ENCODE measurements around the gene UBE2D2. TPM values are rescaled to one million over a fixed set of nuclear protein-coding genes. Genes with fewer than 3 reads are reported as not detected.

The UBE2D2 gene
- total and polyA plus RNA-seq, 10 of the 15 experiments (the other 5 are each of a cell fraction or from before 2014, with no cell fraction given), result 58.6 to 245 (median 128) TPM

- no peak for TF ChIP-seq PBX3 (IDR thresholded peaks at IDR 0.05; ENCODE audit: insufficient replicate concordance, low read depth, low read length)
- TF ChIP-seq EZH2 (IDR thresholded peaks at IDR 0.05; ENCODE audit: borderline replicate concordance, control insufficient read depth, low read depth, low read length), result no peak
Measured at GRCh38 chr5:139664086-139664693, 103.1 kb downstream of the UBE2D2 start (continued).

DNA sequence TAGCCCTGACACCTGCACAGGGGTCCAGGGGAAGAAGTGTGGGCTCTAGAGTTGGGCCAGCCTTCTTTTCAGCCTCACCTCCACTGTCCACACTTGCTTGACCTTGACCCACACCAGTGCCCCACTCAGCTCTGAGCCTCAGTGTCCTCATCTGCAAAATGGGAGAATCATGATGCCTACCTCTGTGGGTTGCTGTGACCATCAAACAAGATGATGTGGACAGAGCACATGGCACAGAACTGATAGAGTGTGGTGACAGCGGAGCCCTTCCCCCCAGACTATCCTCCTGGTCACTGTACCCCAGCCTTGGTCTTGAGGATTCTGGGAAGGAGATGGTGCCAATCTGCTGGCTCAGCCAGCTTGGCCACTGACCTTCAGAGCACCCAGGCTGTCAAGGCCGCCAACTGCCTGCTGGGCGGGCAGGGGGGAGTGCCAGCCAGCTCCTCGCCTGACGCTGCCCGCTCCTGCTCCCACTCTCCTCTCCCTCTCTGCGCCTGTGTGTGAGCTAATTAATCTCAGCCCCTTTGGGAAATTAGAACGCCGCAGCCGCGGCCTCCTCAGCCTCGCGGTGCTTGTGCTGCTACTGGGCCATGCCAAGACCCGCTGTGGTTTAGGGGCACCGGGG is 103.7 kb downstream of the UBE2D2 start:
- 51% methylated on average over 15 of the region's 15 CpGs for WGBS (ENCODE audit: insufficient coverage, insufficient replicate concordance, low lambda C conversion rate, missing lambda C conversion rate)
- Histone ChIP-seq H3K27me3 (replicated peaks in 1 of 2; ENCODE audit: control insufficient read depth in 2 of 2, insufficient read depth in 2 of 2, low read length in 1 of 2) (no peaks in the 10 kb centered on the region), H2AFZ (ENCODE audit: control insufficient read depth, low read depth, low read length) (no peak overlapping the region), H3K9me3 (replicated peaks; ENCODE audit: control insufficient read depth, insufficient read depth, low read length) (no peaks in the 10 kb centered on the region), H4K20me1 (ENCODE audit: control insufficient read depth, insufficient read depth) (peaks cover 4% of the 10 kb centered on the region; the same call in 1 of the 2 replicates), H3K36me3 (ENCODE audit: control insufficient read depth in 2 of 2, insufficient read depth in 2 of 2, low read length in 1 of 2) (peaks cover 3 to 20% of the 10 kb centered on the region in 2 experiments; a peak in 2 of 4 replicates), H3K4me1 (ENCODE audit: control insufficient read depth, insufficient read depth, low read length) (peaks cover 79% of the 10 kb centered on the region), H3K4me2 (ENCODE audit: control insufficient read depth, insufficient read depth) (peak overlapping the region; percentile 64), H3K9ac (ENCODE audit: control insufficient read depth, insufficient read depth, low read length) (no peak overlapping the region; the same call in 1 of the 2 replicates), H3K4me3 (no peak overlapping the region), H3K27ac (ENCODE audit: control insufficient read depth, insufficient read depth) (peak overlapping the region; percentile 80), H3K79me2 (ENCODE audit: control insufficient read depth, insufficient read depth, low read length) (peaks cover 99% of the 10 kb centered on the region)
- TF ChIP-seq IKZF2 (IDR thresholded peaks at IDR 0.05), result 0 out of 4 replicates have a peak, but pooled peaks of 1 of the 2 experiments have one; percentile 2
- peak; percentile 87; the same call in 1 of the 2 replicates for TF ChIP-seq SMARCA5 (IDR thresholded peaks at IDR 0.05)
- peak; percentile 35; the same call in 1 of the 2 replicates for TF ChIP-seq HDGF (IDR thresholded peaks at IDR 0.05)
- TF ChIP-seq NR2F1 (conservative IDR thresholded peaks at IDR 0.05), result 0 out of 2 replicates have a peak, but pooled peaks have one; percentile 4
- TF ChIP-seq SP1 (IDR thresholded peaks at IDR 0.05; ENCODE audit: low read depth, low read length), result no peak
- no peak for TF ChIP-seq KLF5 (IDR thresholded peaks at IDR 0.05; ENCODE audit: partially characterized antibody)
- TF ChIP-seq IRF3 (IDR thresholded peaks at IDR 0.05), result no peak
- TF ChIP-seq CREB1 (IDR thresholded peaks at IDR 0.05; ENCODE audit: low read depth), result no peak
- no peak for TF ChIP-seq MYB (IDR thresholded peaks at IDR 0.05; ENCODE audit: borderline replicate concordance, low read depth, low read length)
- FAIRE-seq (no peak), ATAC-seq (no peak), DNase-seq (ENCODE audit: low read depth, low spot score) (no peak)
- BruUV-seq (replicated peaks), result no TSS peak
- ChIA-PET CTCF (interaction anchor here (1.2 to 13.8 kb wide), 4 partner anchors 11 to 100 kb away, joined by 4 to 186 read pairs (median 14); no protein-coding TSS in a partner anchor), SMC1A (ENCODE audit: uncharacterized antibody, unreplicated experiment) (interaction anchor here (1.0 to 13.6 kb wide), 5 partner anchors 13 to 99 kb away, joined by 3 to 151 read pairs (median 4); partner anchors contain the start of gene CXXC5), RAD21 (ENCODE audit: unreplicated experiment) (interaction anchor here (0.7 to 14.6 kb wide), 5 partner anchors 12 to 83 kb away, joined by 3 to 186 read pairs (median 5); no protein-coding TSS in a partner anchor), POLR2A (interaction anchor here (0.6 to 16.9 kb wide), 7 partner anchors 12 to 373 kb away, joined by 3 to 163 read pairs (median 6); no protein-coding TSS in a partner anchor)
- in situ Hi-C loops (cut with MboI) (no loop called here), intact Hi-C loops (cut with micrococcal nuclease; ENCODE audit: unreplicated experiment) (loop anchor here (5.0 kb wide), 1 partner anchor 208 kb away; no protein-coding TSS in a partner anchor)
